Cardiac muscle cell (in vitro differentiated cells and primary cell): ENCODE measurements around the gene CFAP221. TPM values are rescaled to one million over a fixed set of nuclear protein-coding genes. Genes with fewer than 3 reads are reported as not detected.

Source experiments
- DNase-seq, 2 donors: peaks; one replicate each; pipeline versions ENCODE4 v3.0.0 to v3.0.0-alpha.2; 2010 to 2017; ENCODE audit warnings: low read depth in 1 of 2, low spot score in 1 of 2
- H3K27ac ChIP-seq: fragments of 200-600 bp; sonication (generic); 2 replicates; pipeline ENCODE4 v1.5.1; 2016
- H3K27me3 ChIP-seq: fragments of 200-600 bp; sonication (generic); 2 replicates; pipeline ENCODE4 v1.6.0; 2016; ENCODE audit warnings: control low read depth
- H3K36me3 ChIP-seq: fragments of 200-600 bp; sonication (generic); 2 replicates; pipeline ENCODE4 v1.5.1; 2016; ENCODE audit warnings: control low read depth
- H3K4me1 ChIP-seq: fragments of 200-600 bp; sonication (generic); 2 replicates; pipeline ENCODE4 v1.8.1; 2017; ENCODE audit warnings: low read depth, mild to moderate bottlenecking, mixed run types
- H3K4me3 ChIP-seq: fragments of 200-600 bp; sonication (generic); 2 replicates; pipeline ENCODE4 v1.5.1; 2016; ENCODE audit warnings: mild to moderate bottlenecking
- H3K9me3 ChIP-seq: fragments of 200-600 bp; sonication (generic); 2 replicates; pipeline ENCODE4 v1.5.1; 2017; ENCODE audit warnings: low read depth, mild to moderate bottlenecking, control low read depth
- CTCF ChIP-seq: IDR thresholded peaks from 2 replicates; pipeline ENCODE4 v1.5.1; 2012; ENCODE audit warnings: low read depth, mild to moderate bottlenecking, low read length
- polyA plus RNA-seq: library from polyadenylated mRNA; unstranded; fragments of >200 nt; fragmentation: Nextera tagmentation; extraction: Ambion mirVana; gene quantifications from 2 replicates; pipeline ENCODE4 v1.2.1, GENCODE V29; 2016
- total RNA-seq: library from RNA; depleted of rRNA; stranded (reverse); fragments of >200 nt; gene quantifications from 2 replicates; pipeline ENCODE4 v1.2.3, GENCODE V29; 2016

Gene CFAP221
- total and polyA plus RNA-seq, 2 experiments from 2014 or later = 12.9 to 13.6 TPM

GRCh38 chr2:119574108-119574815 lies 30.0 kb downstream of the CFAP221 start:
- H3K4me1 ChIP-seq = peaks cover 1% of the 10 kb centered on the region
- no peaks in the 10 kb centered on the region for H3K36me3 ChIP-seq
- H3K27me3 ChIP-seq = no peaks in the 10 kb centered on the region
- H3K27ac ChIP-seq = no peak overlapping the region
- no peak for TF ChIP-seq CTCF
- no peak for DNase-seq
- no peaks in the 10 kb centered on the region for H3K9me3 ChIP-seq
- no peak overlapping the region for H3K4me3 ChIP-seq

- no peak for DNase-seq
- H3K9me3 ChIP-seq = no peaks in the 10 kb centered on the region
- TF ChIP-seq CTCF = no peak
- no peaks in the 10 kb centered on the region for H3K36me3 ChIP-seq
- peaks cover 7% of the 10 kb centered on the region for H3K4me1 ChIP-seq
- H3K27ac ChIP-seq = no peak overlapping the region
- no peak overlapping the region for H3K4me3 ChIP-seq
- H3K27me3 ChIP-seq = no peaks in the 10 kb centered on the region
Measured at GRCh38 chr2:119574864-119575263, 30.6 kb downstream of the CFAP221 start.

GRCh38 chr2:119575439-119575838 lies 31.2 kb downstream of the CFAP221 start:
- Histone ChIP-seq H3K4me1 (peaks cover 11% of the 10 kb centered on the region), H3K27ac (no peak overlapping the region), H3K27me3 (no peaks in the 10 kb centered on the region), H3K36me3 (no peaks in the 10 kb centered on the region), H3K9me3 (no peaks in the 10 kb centered on the region), H3K4me3 (no peak overlapping the region)
- no peak for DNase-seq
- TF ChIP-seq CTCF = no peak

GRCh38 chr2:119579424-119580295 lies 35.4 kb downstream of the CFAP221 start:
- no peaks in the 10 kb centered on the region for H3K9me3 ChIP-seq
- H3K27ac ChIP-seq = peak overlapping the region; percentile 65
- H3K27me3 ChIP-seq = no peaks in the 10 kb centered on the region
- TF ChIP-seq CTCF = no peak
- no peak overlapping the region for H3K4me3 ChIP-seq
- no peaks in the 10 kb centered on the region for H3K36me3 ChIP-seq
- DNase-seq = peak in 1 of 2 donors; percentile 25
- H3K4me1 ChIP-seq = peaks cover 16% of the 10 kb centered on the region

- Histone ChIP-seq H3K4me3 (no peak overlapping the region), H3K27me3 (no peaks in the 10 kb centered on the region)
- no peak for DNase-seq
Measured at GRCh38 chr2:119580550-119581072, 36.4 kb downstream of the CFAP221 start.

More at GRCh38 chr2:119580550-119581072, 36.4 kb downstream of the CFAP221 start:
- Histone ChIP-seq H3K27ac (peak overlapping the region; percentile 65), H3K9me3 (no peaks in the 10 kb centered on the region), H3K4me1 (peaks cover 16% of the 10 kb centered on the region), H3K36me3 (no peaks in the 10 kb centered on the region)
- no peak for TF ChIP-seq CTCF
